GM12892 (cell line): ENCODE results near the gene WWOX.

ENCODE experiments used
- POLR2A ChIP-seq: IDR thresholded peaks from 2 replicates; pipeline ENCODE4 v1.6.1; 2011; ENCODE audit warnings: low read depth, low read length, control low read depth
- POLR2AphosphoS5 ChIP-seq: IDR thresholded peaks from 2 replicates; pipeline ENCODE4 v1.6.1; 2011; ENCODE audit warnings: low read depth, low read length, control low read depth
- TAF1 ChIP-seq: IDR thresholded peaks from 2 replicates; pipeline ENCODE4 v1.6.1; 2011; ENCODE audit warnings: low read depth, mild to moderate bottlenecking, control low read depth, low read length, borderline replicate concordance

DNA sequence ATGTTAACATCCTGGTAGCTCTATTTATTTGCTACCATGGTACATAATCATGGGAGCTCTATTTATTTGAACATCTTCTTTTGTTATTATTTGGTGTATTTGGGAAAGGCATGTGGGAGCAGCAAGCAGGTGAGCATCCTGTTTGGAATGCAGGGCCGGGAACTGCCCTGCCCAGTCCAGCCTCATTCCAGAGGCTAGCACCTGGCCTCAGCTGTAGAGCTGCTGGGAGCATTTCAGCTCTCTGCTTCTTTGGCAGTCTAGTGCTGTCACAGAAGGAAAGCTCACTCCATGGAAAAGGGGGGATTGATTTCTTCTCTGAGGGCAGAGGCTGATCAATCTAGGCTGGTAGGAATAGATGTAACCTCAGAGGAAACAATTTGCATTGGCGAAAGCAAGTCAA lies 112.5 kb downstream of the WWOX start:
- TF ChIP-seq POLR2A (no peak), POLR2AphosphoS5 (no peak), TAF1 (no peak)
